ENCODE measurements around the gene TIFAB.

Gene TIFAB

DNA sequence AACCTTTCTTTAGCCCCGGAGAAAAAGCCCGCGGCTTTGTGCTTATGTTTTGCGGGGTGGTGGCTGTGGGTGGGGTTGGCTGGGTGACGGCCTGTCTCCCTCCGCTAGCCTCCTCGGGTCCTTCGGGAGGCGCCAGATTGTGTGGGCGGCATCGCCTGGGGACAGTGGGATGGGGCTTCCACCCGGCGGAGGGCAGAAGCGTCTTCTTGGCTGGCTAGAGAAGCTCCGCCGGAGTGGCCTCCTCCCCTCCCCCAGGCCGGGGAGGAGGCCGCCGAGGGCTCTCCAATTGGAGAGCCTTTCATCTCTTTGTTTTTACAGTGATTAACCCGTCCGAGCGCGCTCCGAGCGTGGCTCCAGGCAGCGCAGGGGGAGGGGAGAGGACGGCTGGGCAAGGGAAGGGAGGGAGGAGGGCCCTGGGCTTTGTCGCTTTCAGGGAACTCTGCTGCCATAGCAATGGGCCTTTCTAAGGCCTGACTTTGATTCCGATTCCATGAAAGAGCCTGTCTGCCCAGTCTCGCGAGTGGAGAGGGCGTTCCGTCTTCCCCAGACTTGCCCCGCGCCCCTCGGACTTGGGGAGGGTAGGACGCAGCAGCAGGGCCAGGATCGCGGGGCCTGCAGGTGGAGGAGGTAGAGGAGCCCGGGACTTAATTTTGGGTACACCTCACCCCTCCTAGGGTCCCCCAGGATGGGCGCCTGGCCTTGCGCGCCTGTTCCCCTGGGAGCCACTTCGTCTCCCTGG is 36.7 kb upstream of the TIFAB start:
- Histone ChIP-seq H2BK5ac (ENCODE audit: low read length) (no peak overlapping the region), H3K27ac (replicated peaks; ENCODE audit: low read length) (no peak overlapping the region), H4K8ac (ENCODE audit: low read depth, low read length) (no peak overlapping the region), H3K9me3 (replicated peaks in 1 of 2; ENCODE audit: control insufficient read depth in 2 of 2, insufficient read depth in 1 of 2, low read depth in 1 of 2, low read length in 2 of 2) (peaks cover 2 to 3% of the 10 kb centered on the region in 2 donors), H4K91ac (ENCODE audit: low read depth, low read length, poor library complexity) (no peak overlapping the region), H3K4me3 (ENCODE audit: low read length in 2 of 2) (peak overlapping the region; percentile 35 to 61), H3K4me2 (ENCODE audit: insufficient read depth, low read length, poor library complexity, severe bottlenecking) (peak overlapping the region; percentile 96), H2AFZ (ENCODE audit: low read length) (peak overlapping the region; percentile 97), H3K18ac (ENCODE audit: low read length) (peak overlapping the region; percentile 91), H2BK12ac (ENCODE audit: low read length) (no peak overlapping the region), H3K14ac (ENCODE audit: low read length) (no peak overlapping the region), H3K27me3 (ENCODE audit: control insufficient read depth in 3 of 3, insufficient read depth in 3 of 3, low read depth in 1 of 3, low read length in 3 of 3) (peaks cover 8 to 98% (median 85%) of the 10 kb centered on the region in 3 experiments), H3K23ac (ENCODE audit: low read depth, low read length, poor library complexity) (no peak overlapping the region), H3K79me1 (ENCODE audit: low read depth, low read length) (no peaks in the 10 kb centered on the region), H2BK15ac (ENCODE audit: low read length) (peak overlapping the region; percentile 82), H3K4me1 (ENCODE audit: control insufficient read depth in 2 of 2, insufficient read depth in 1 of 2, low read depth in 1 of 2, low read length in 2 of 2) (peaks cover 12 to 29% of the 10 kb centered on the region in 2 donors), H3K36me3 (replicated peaks in 1 of 2; ENCODE audit: control insufficient read depth in 2 of 2, insufficient read depth in 2 of 2, low read length in 2 of 2) (no peaks in the 10 kb centered on the region), H3K9ac (ENCODE audit: low read depth, low read length, poor library complexity) (no peak overlapping the region), H2AK5ac (ENCODE audit: low read depth, low read length) (peak overlapping the region; percentile 15), H2BK120ac (ENCODE audit: low read depth, low read length) (peak overlapping the region; percentile 20), H3K4ac (ENCODE audit: low read length) (no peak overlapping the region)
- WGBS, 2 donors (ENCODE audit: extremely low coverage in 2 of 2, insufficient read length in 2 of 2, insufficient replicate concordance in 1 of 2) = no CpG with 5 or more reads among the region's 44 CpGs
- peak; percentile 89 for DNase-seq (ENCODE audit: low spot score)

DNA sequence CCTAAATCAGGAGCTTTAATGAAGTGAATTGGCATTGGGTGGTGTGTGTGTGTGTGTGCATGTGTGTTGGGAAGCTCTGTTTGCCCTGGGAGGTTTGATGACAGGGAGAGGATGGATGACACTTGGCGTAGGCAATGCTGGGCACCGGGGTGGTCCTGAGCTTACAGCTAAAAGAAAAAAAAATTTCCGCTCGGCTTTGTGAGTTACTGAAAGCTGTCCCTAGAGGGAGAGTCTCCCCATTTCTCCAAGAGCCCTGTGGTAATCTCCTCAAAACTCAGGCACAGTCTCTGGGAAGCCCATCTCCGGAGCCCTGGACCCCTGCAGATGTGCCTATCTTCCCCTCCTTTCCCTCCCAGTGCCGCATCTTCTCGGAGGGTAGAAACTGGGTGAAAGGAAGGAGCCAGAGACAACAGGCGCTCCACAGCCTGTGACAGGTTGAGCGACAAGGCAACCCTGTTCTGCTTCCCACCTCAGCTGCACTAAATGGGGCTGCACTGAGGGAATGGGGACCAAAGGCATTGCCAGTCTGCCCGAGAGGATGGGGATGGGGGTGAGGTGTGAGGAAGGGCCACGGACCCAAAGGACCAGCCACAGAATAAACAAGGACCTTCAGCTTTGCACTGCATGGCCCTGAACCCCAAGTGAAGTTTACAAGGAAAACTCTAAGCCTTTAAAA is 35.8 kb upstream of the TIFAB start:
- Histone ChIP-seq H3K23ac (ENCODE audit: low read depth, low read length, poor library complexity) (no peak overlapping the region), H3K36me3 (replicated peaks in 1 of 2; ENCODE audit: control insufficient read depth in 2 of 2, insufficient read depth in 2 of 2, low read length in 2 of 2) (no peaks in the 10 kb centered on the region), H2BK120ac (ENCODE audit: low read depth, low read length) (no peak overlapping the region), H3K4me1 (ENCODE audit: control insufficient read depth in 2 of 2, insufficient read depth in 1 of 2, low read depth in 1 of 2, low read length in 2 of 2) (peaks cover 12 to 29% of the 10 kb centered on the region in 2 donors), H3K79me1 (ENCODE audit: low read depth, low read length) (no peaks in the 10 kb centered on the region), H4K91ac (ENCODE audit: low read depth, low read length, poor library complexity) (no peak overlapping the region), H3K27me3 (ENCODE audit: control insufficient read depth in 3 of 3, insufficient read depth in 3 of 3, low read depth in 1 of 3, low read length in 3 of 3) (peaks cover 8 to 98% (median 85%) of the 10 kb centered on the region in 3 experiments), H2AK5ac (ENCODE audit: low read depth, low read length) (no peak overlapping the region), H3K27ac (replicated peaks; ENCODE audit: low read length) (no peak overlapping the region), H3K4ac (ENCODE audit: low read length) (no peak overlapping the region), H2BK15ac (ENCODE audit: low read length) (no peak overlapping the region), H3K9me3 (replicated peaks in 1 of 2; ENCODE audit: control insufficient read depth in 2 of 2, insufficient read depth in 1 of 2, low read depth in 1 of 2, low read length in 2 of 2) (peaks cover 2 to 3% of the 10 kb centered on the region in 2 donors), H2AFZ (ENCODE audit: low read length) (peak overlapping the region; percentile 97), H3K9ac (ENCODE audit: low read depth, low read length, poor library complexity) (no peak overlapping the region), H2BK12ac (ENCODE audit: low read length) (no peak overlapping the region), H3K18ac (ENCODE audit: low read length) (peak overlapping the region; percentile 15), H3K14ac (ENCODE audit: low read length) (no peak overlapping the region), H4K8ac (ENCODE audit: low read depth, low read length) (no peak overlapping the region), H3K4me2 (ENCODE audit: insufficient read depth, low read length, poor library complexity, severe bottlenecking) (no peak overlapping the region), H3K4me3 (ENCODE audit: low read length in 2 of 2) (no peak overlapping the region), H2BK5ac (ENCODE audit: low read length) (no peak overlapping the region)
- WGBS, 2 donors (ENCODE audit: extremely low coverage in 2 of 2, insufficient read length in 2 of 2, insufficient replicate concordance in 1 of 2) = no CpG with 5 or more reads among the region's 11 CpGs
- no peak for DNase-seq (ENCODE audit: low spot score)

DNA sequence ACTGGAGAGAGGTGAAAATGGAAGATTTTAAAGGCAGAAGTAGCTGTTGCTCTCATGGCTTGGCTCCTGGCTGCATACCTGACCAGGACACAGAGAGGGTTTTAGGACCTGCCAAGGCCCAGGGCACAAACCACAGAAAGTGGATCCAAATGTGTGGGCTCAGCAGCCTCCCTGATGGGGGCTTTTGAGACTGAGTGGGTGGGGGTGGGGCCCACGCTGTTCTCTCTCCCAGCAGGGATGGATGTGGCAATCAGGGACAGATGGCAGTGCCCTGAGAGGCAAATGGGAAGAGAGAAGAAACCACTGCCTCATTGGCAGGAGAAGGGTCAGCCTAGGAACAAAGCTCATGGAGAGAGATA is 34.9 kb upstream of the TIFAB start:
- Histone ChIP-seq H2AK5ac (ENCODE audit: low read depth, low read length) (peak overlapping the region; percentile 5), H3K14ac (ENCODE audit: low read length) (no peak overlapping the region), H2BK120ac (ENCODE audit: low read depth, low read length) (no peak overlapping the region), H3K27ac (replicated peaks; ENCODE audit: low read length) (no peak overlapping the region), H2BK5ac (ENCODE audit: low read length) (no peak overlapping the region), H3K36me3 (replicated peaks in 1 of 2; ENCODE audit: control insufficient read depth in 2 of 2, insufficient read depth in 2 of 2, low read length in 2 of 2) (no peaks in the 10 kb centered on the region), H2BK12ac (ENCODE audit: low read length) (no peak overlapping the region), H3K9ac (ENCODE audit: low read depth, low read length, poor library complexity) (no peak overlapping the region), H4K91ac (ENCODE audit: low read depth, low read length, poor library complexity) (no peak overlapping the region), H3K4me1 (ENCODE audit: control insufficient read depth in 2 of 2, insufficient read depth in 1 of 2, low read depth in 1 of 2, low read length in 2 of 2) (peaks cover 12 to 29% of the 10 kb centered on the region in 2 donors), H3K4ac (ENCODE audit: low read length) (no peak overlapping the region), H4K8ac (ENCODE audit: low read depth, low read length) (no peak overlapping the region), H3K23ac (ENCODE audit: low read depth, low read length, poor library complexity) (no peak overlapping the region), H3K4me3 (ENCODE audit: low read length in 2 of 2) (no peak overlapping the region), H2AFZ (ENCODE audit: low read length) (no peak overlapping the region), H3K9me3 (replicated peaks in 1 of 2; ENCODE audit: control insufficient read depth in 2 of 2, insufficient read depth in 1 of 2, low read depth in 1 of 2, low read length in 2 of 2) (peaks cover under 1 to 3% of the 10 kb centered on the region in 2 donors), H3K18ac (ENCODE audit: low read length) (no peak overlapping the region), H3K79me1 (ENCODE audit: low read depth, low read length) (no peaks in the 10 kb centered on the region), H2BK15ac (ENCODE audit: low read length) (no peak overlapping the region), H3K4me2 (ENCODE audit: insufficient read depth, low read length, poor library complexity, severe bottlenecking) (no peak overlapping the region), H3K27me3 (ENCODE audit: control insufficient read depth in 3 of 3, insufficient read depth in 3 of 3, low read depth in 1 of 3, low read length in 3 of 3) (peaks cover 8 to 97% (median 80%) of the 10 kb centered on the region in 3 experiments)
- no peak for DNase-seq (ENCODE audit: low spot score)
- WGBS, 2 donors (ENCODE audit: extremely low coverage in 2 of 2, insufficient read length in 2 of 2, insufficient replicate concordance in 1 of 2) = no CpG with 5 or more reads among the region's 1 CpG
